HCT116 (cell line): ENCODE results near the gene PNP. TPM values are rescaled to one million over a fixed set of nuclear protein-coding genes. Genes with fewer than 3 reads are reported as not detected.

Experiments used
- ATAC-seq: fragments of 200-7000 bp; cut with Tn5 transposase; 2 replicates; pipeline ENCODE4 v1.9.1; 2020; ENCODE audit warnings: mild to moderate bottlenecking, moderate library complexity
- BruUV-seq: library from RNA; stranded (reverse); fragments of 400-500 nt; replicated peaks from 2 replicates; lab custom pipeline; 2021; lab: Mats Ljungman, UMichigan
- CTCF ChIA-PET: fragments of 300-600 bp; sonication (Branson Sonifier 250); formaldehyde crosslinking; loops from one replicate; lab custom pipeline; 2021; ENCODE audit warnings: antibody characterized with exemption; lab: Charles Lee
- POLR2A ChIA-PET: fragments of 300-600, 350-600 bp; sonication (Branson Sonifier 250); formaldehyde crosslinking; loops from one replicate; lab custom pipeline; 2021; ENCODE audit warnings: antibody characterized with exemption; lab: Charles Lee
- RAD21 ChIA-PET, 2 experiments: fragments of 300-600 bp; sonication (Branson Sonifier 250); formaldehyde crosslinking; loops; one replicate each; lab custom pipeline; 2023; ENCODE audit warnings: low total read pairs in 2 of 2; ENCODE audit not compliant: uncharacterized antibody in 2 of 2, unreplicated experiment in 2 of 2, low non-redundant PET in 1 of 2; lab: Charles Lee
- DNase-seq: peaks from one replicate; pipeline ENCODE4 v3.0.0-alpha.2; 2010; ENCODE audit warnings: low read depth, low spot score
- H2AFZ ChIP-seq: fragments of 200-600 bp; shearing (Covaris generic), sonication (generic); 2 replicates; pipeline ENCODE4 v1.6.1; 2017; ENCODE audit warnings: low read depth, mixed run types, mixed read lengths, antibody characterized with exemption, low read length; ENCODE audit not compliant: poor library complexity, severe bottlenecking
- H3K27ac ChIP-seq: 2 replicates; pipeline ENCODE4 v1.5.1; 2012; ENCODE audit warnings: low read depth, low read length
- H3K27me3 ChIP-seq: fragments of 200-600 bp; sonication (generic); 2 replicates; pipeline ENCODE4 v1.6.1; 2016; ENCODE audit warnings: mixed run types, low read length, mixed read lengths; ENCODE audit not compliant: insufficient read depth
- H3K36me3 ChIP-seq, 2 experiments: fragments of 200-500 bp in 1 of 2; fragments of 200-600 bp in 1 of 2; sonication (Bioruptor generic) in 1 of 2; sonication (generic) in 1 of 2; 2 replicates each; pipeline versions ENCODE4 v1.5.1 to v1.6.1; 2014 to 2016; ENCODE audit warnings: low read length in 2 of 2, inconsistent platforms in 1 of 2, mixed read lengths in 1 of 2, mixed run types in 1 of 2; ENCODE audit not compliant: insufficient read depth in 2 of 2, control insufficient read depth in 1 of 2
- H3K4me1 ChIP-seq, 2 experiments: fragments of 200-600 bp in 1 of 2; sonication (generic) in 1 of 2; 2 replicates each; pipeline versions ENCODE4 v1.5.1 to v1.6.1; 2012 to 2017; ENCODE audit warnings: low read length in 2 of 2, inconsistent platforms in 1 of 2, mild to moderate bottlenecking in 1 of 2, mixed read lengths in 1 of 2, mixed run types in 1 of 2, moderate library complexity in 1 of 2; ENCODE audit not compliant: insufficient read depth in 2 of 2, control insufficient read depth in 1 of 2
- H3K4me2 ChIP-seq: fragments of 200-600 bp; sonication (generic); 2 replicates; pipeline ENCODE4 v1.6.1; 2017; ENCODE audit warnings: mixed run types, low read length, mixed read lengths
- H3K4me3 ChIP-seq, 2 experiments: fragments of 200-600 bp in 1 of 2; sonication (generic) in 1 of 2; replicated peaks in 1 of 2; 2 replicates each; pipeline ENCODE4 v1.5.1; 2011 to 2016; ENCODE audit warnings: low read length in 2 of 2, control low read depth in 1 of 2, low read depth in 1 of 2, mild to moderate bottlenecking in 1 of 2, mixed read lengths in 1 of 2, mixed run types in 1 of 2
- H3K79me2 ChIP-seq: fragments of 200-600 bp; sonication (generic); 2 replicates; pipeline ENCODE4 v1.6.1; 2017; ENCODE audit warnings: mild to moderate bottlenecking, mixed run types, low read length, moderate library complexity, mixed read lengths; ENCODE audit not compliant: insufficient read depth
- H3K9ac ChIP-seq: fragments of 200-600 bp; sonication (generic); 2 replicates; pipeline ENCODE4 v1.6.1; 2016; ENCODE audit warnings: low read length, mixed read lengths
- H3K9me2 ChIP-seq: fragments of 200-600 bp; sonication (generic), shearing (Covaris generic); 2 replicates; pipeline ENCODE4 v1.6.1; 2017; ENCODE audit warnings: mixed run types, mild to moderate bottlenecking, moderate library complexity; ENCODE audit not compliant: insufficient read depth
- H3K9me3 ChIP-seq, 2 experiments: fragments of 200-500 bp in 1 of 2; fragments of 200-600 bp in 1 of 2; sonication (Bioruptor generic) in 1 of 2; sonication (generic) in 1 of 2; 2 replicates each; pipeline ENCODE4 v1.6.1; 2014 to 2017; ENCODE audit warnings: low read length in 2 of 2, mixed read lengths in 2 of 2, inconsistent platforms in 1 of 2, low read depth in 1 of 2, mild to moderate bottlenecking in 1 of 2, mixed run types in 1 of 2, moderate library complexity in 1 of 2; ENCODE audit not compliant: control insufficient read depth in 1 of 2, insufficient read depth in 1 of 2
- H4K20me1 ChIP-seq: fragments of 200-600 bp; sonication (generic), shearing (Covaris generic); 2 replicates; pipeline ENCODE4 v1.6.1; 2017; ENCODE audit warnings: mixed run types, mild to moderate bottlenecking, moderate library complexity; ENCODE audit not compliant: insufficient read depth
- CTCF ChIP-seq, 3 experiments: fragments of 200-600 bp in 1 of 3; sonication (generic) in 1 of 3; IDR thresholded peaks in 2 of 3; conservative IDR thresholded peaks in 1 of 3; 2 replicates each; pipeline ENCODE4 v1.5.1; 2012 to 2017; ENCODE audit warnings: low read depth in 2 of 3, low read length in 2 of 3, antibody characterized with exemption in 1 of 3, borderline replicate concordance in 1 of 3, control low read depth in 1 of 3, mild to moderate bottlenecking in 1 of 3, mixed read lengths in 1 of 3, mixed run types in 1 of 3, moderate library complexity in 1 of 3; ENCODE audit not compliant: insufficient read depth in 1 of 3
- RAD21 ChIP-seq: IDR thresholded peaks from 2 replicates; pipeline ENCODE4 v1.6.1; 2012; ENCODE audit warnings: low read depth, mild to moderate bottlenecking
- ZFX ChIP-seq: fragments of 450-650 bp; IDR thresholded peaks from 2 replicates; pipeline ENCODE4 v1.6.1; 2017
- intact Hi-C: fragments of 100-400 bp; cut with micrococcal nuclease; formaldehyde crosslinking; loops from 2 replicates; pipeline ENCODE4 v1.10.0; 2022
- total RNA-seq: library from RNA; stranded (reverse); gene quantifications from one replicate; pipeline ENCODE4 v1.2.1, GENCODE V29; 2021; ENCODE audit not compliant: unreplicated experiment
- TF ChIP-seq, protein P1 (sequence below): IDR thresholded peaks from 2 replicates; pipeline ENCODE4 v1.6.1; 2011; ENCODE audit warnings: mild to moderate bottlenecking, low read length, moderate library complexity; ENCODE audit not compliant: insufficient replicate concordance; ENCODE audit errors: extremely low read depth

PNP gene
- total RNA-seq, 1 experiment from 2014 or later: 63.0 TPM

- ChIA-PET POLR2A (interaction anchor here (0.9 to 1.7 kb wide), 9 partner anchors 9 to 170 kb away, joined by 3 to 26 read pairs (median 4); partner anchors contain the start of genes PARP2, PNP and TEP1), CTCF (interaction anchor here (0.9 to 1.5 kb wide), 7 partner anchors 27 to 197 kb away, joined by 3 to 9 read pairs (median 4); partner anchors contain the start of gene TEP1), RAD21 (interaction anchor here in 1 of 2 experiments (1.2 kb wide), 1 partner anchor 118 kb away, joined by 3 read pairs; the partner anchor contains the start of gene PARP2)
- Histone ChIP-seq H3K4me3 (peak overlapping the region; percentile 72 to 85), H3K27ac (peak overlapping the region; percentile 87), H3K9me3 (no peaks in the 10 kb centered on the region), H3K4me2 (peak overlapping the region; percentile 99), H4K20me1 (no peaks in the 10 kb centered on the region), H2AFZ (no peak overlapping the region), H3K4me1 (peaks cover 25 to 31% of the 10 kb centered on the region in 2 experiments)
- ATAC-seq (peak; percentile 52), DNase-seq (no peak)
- TF ChIP-seq ZFX: 0 out of 2 replicates have a peak, but pooled peaks have one; percentile 67
- TF ChIP-seq CTCF (IDR thresholded peaks at IDR 0.05 in 2 of 3, conservative IDR thresholded peaks at IDR 0.05 in 1 of 3; ENCODE audit: borderline replicate concordance in 1 of 3, insufficient read depth in 1 of 3, low read depth in 2 of 3, low read length in 2 of 3): no peak
- TF ChIP-seq RAD21: no peak
- TF ChIP-seq, protein P1, sequence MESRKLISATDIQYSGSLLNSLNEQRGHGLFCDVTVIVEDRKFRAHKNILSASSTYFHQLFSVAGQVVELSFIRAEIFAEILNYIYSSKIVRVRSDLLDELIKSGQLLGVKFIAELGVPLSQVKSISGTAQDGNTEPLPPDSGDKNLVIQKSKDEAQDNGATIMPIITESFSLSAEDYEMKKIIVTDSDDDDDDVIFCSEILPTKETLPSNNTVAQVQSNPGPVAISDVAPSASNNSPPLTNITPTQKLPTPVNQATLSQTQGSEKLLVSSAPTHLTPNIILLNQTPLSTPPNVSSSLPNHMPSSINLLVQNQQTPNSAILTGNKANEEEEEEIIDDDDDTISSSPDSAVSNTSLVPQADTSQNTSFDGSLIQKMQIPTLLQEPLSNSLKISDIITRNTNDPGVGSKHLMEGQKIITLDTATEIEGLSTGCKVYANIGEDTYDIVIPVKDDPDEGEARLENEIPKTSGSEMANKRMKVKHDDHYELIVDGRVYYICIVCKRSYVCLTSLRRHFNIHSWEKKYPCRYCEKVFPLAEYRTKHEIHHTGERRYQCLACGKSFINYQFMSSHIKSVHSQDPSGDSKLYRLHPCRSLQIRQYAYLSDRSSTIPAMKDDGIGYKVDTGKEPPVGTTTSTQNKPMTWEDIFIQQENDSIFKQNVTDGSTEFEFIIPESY: no peak
- TF ChIP-seq, all 23 proteins: peak for 1
- BruUV-seq: no TSS peak
- H3K9ac ChIP-seq: peak overlapping the region; percentile 84
- intact Hi-C loops: loop anchor here (1.0 kb wide), 1 partner anchor 117 kb away; the partner anchor contains the start of gene PARP2
- H3K27me3 ChIP-seq: no peaks in the 10 kb centered on the region
- no peaks in the 10 kb centered on the region for H3K9me2 ChIP-seq
- peaks cover 45% of the 10 kb centered on the region for H3K79me2 ChIP-seq
- peaks cover 25 to 36% of the 10 kb centered on the region in 2 experiments for H3K36me3 ChIP-seq
Observed at GRCh38 chr14:20460458-20461224, 8.6 kb upstream of the PNP start.
